Muscle of arm (tissue), 14 donors: ENCODE data around the gene KRT86. TPM values are rescaled to one million over a fixed set of nuclear protein-coding genes. Genes with fewer than 3 reads are reported as not detected.

ENCODE experiments used
- DNase-seq: peaks from one replicate; pipeline ENCODE4 v3.0.0-alpha.2; 2013
- long read RNA-seq, 11 donors: transcript quantifications; one replicate each; lab custom pipeline, GENCODE V29; 2026
- polyA plus RNA-seq, 12 donors: library from polyadenylated mRNA; unstranded; fragments of 120-200 nt; gene quantifications; one replicate each; pipeline ENCODE4 v1.2.1, GENCODE V29; 2013; ENCODE audit not compliant: insufficient read length in 12 of 12

The KRT86 gene
- under 1 TPM in 9 of 12 donors, not detected in 3; 0.10 to 0.50 (median 0.21) TPM for polyA plus RNA-seq
- long read RNA-seq, donor 1 = 0 reads
- long read RNA-seq, donor 2 = 0 reads
- long read RNA-seq, donor 3 = 0 reads
- long read RNA-seq, donor 4 = 0 reads
- long read RNA-seq, donor 5 = 0 reads
- long read RNA-seq, donor 6 = 0 reads
- long read RNA-seq, donor 7 = 0 reads
- long read RNA-seq, donor 8 = 0 reads
- long read RNA-seq, donor 9 = 0 reads
- long read RNA-seq, donor 10 = 0 reads
- long read RNA-seq, donor 11 = 0 reads

GRCh38 chr12:52274521-52275120, at the start of gene KRT86:
TSS of gene KRT86 (plus strand) at chr12:52274645. CDS start at chr12:52301917, 27,272 bp downstream.
- no peak for DNase-seq

DNA sequence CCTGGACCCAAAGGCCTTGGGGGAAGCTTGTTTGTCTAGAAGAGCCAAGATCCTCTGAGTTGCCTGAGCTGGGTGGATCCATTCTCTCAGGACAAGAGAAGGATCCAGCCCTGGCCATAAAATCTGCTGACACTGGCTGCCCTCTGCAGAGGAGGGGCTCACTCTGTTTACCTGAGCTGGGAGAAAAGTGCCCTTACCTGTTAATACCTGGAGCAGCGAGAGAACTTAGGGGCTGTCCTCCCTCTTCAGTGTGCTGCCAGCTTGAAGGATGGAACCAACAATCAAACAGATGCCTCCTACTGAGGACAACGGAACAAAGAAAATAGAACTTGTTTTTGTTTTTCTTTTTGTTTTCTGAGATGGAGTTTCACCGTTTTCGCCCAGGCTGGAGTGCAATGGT, 48.7 kb upstream of the KRT86 start:
- DNase-seq = no peak

DNA sequence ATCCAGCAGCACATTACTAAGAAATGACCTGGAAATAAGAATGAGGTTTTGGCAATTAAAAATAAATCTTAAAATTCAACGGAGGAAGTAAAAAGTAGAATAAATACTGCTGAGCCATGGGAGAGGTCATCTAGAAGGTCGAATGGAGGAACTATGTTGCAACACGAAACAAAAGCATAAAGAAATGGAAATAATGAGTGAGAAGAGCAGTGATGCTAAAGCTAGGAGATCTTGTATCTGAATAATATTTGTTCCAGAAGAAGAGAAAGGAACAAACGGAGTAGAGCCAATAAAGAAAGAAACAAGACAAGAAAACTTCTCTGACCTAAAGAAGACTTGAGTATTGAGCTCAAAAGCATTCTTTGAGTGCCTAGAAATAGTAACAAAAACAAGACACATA, 48.0 kb upstream of the KRT86 start:
- no peak for DNase-seq

DNA sequence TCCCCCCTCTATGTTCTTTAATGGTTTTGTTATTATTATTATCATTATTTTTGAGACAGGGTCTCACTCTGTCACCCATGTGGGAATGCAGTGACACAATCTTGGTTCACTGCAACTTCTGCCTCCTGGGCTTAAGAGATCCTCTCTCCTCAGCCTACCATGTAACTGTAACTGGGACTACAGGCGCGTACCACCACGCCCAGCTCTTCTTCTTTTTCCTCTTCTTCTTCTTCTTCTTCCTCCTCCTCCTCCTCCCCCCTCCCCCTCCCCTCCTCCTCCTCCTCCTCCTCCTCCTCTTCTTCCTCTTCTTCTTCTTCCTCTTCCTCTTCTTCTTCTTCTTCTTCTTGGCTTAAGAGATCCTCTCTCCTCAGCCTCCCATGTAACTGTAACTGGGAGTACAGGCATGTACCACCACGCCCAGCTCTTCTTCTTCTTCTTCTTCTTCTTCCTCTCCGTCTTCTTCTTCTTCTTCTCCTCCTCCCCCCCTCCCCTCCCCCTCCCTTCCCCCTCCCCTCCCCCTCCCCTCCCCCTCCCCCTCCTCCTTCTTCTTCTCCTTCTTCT, 46.8 kb upstream of the KRT86 start:
- DNase-seq = no peak

DNA sequence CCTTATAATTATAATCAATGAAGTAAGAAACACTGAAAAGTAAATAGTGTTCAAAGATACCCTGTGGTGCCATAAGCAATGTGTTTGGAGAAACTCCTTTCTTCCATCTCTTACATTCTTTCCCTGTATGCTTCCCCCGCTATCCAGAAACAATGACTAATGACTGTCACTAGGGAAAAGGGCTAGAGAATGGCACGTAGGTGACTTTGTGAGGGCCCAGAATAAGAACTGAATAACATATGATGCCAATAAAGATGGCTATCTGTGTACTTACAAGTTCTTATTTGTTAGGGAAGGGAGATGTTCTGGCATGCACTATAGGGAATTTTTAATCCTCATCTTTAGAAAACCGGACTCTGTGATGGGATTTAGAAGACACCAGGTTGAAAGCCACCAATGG, 46.1 kb upstream of the KRT86 start:
- DNase-seq = no peak

DNA sequence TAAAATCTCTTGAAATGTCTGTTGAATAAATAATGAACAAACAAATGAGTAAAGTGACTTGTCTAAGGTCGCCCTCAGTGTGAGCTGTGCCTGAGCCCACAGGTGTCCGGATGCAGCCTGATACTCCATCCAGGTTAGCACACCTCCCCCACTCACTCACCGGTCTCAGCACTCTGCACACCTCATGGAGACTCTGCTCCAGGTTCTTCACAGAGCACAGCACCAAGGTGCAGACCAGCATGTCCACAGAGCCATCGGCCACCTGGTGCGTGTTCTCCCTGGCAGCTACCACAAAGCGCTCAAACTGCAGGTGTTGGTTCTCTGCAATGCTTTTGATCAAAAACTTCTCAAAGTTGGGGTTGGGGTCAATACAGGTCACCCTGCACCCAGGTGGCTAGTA, 45.5 kb upstream of the KRT86 start:
- no peak for DNase-seq

DNA sequence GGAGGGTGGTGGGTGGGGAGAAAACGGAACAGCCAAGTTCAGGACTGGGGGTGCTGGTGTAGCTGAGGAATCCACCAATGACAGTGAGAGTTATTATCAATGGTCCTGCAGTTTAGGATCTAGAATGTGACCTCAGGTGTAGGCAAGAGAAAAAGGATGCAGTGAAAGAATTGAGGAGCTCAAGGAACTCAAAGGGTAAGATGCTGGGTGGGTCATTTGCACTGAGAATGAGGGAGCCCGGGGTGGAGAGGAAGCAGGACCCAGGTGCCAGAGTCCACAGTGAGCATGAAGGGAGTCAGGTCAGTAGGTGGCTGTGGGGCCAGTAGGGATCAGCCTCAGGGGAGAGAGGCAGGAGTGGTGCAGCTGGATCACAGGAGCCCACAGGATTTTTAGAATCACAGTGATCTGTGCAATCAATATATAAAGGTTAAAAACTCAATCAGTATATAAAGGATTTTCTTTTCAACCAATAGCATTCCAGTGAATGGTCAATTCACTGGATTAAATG, 44.6 kb upstream of the KRT86 start:
- DNase-seq = no peak

GRCh38 chr12:52230364-52231281, 43.8 kb upstream of the KRT86 start:
- DNase-seq = no peak

DNA sequence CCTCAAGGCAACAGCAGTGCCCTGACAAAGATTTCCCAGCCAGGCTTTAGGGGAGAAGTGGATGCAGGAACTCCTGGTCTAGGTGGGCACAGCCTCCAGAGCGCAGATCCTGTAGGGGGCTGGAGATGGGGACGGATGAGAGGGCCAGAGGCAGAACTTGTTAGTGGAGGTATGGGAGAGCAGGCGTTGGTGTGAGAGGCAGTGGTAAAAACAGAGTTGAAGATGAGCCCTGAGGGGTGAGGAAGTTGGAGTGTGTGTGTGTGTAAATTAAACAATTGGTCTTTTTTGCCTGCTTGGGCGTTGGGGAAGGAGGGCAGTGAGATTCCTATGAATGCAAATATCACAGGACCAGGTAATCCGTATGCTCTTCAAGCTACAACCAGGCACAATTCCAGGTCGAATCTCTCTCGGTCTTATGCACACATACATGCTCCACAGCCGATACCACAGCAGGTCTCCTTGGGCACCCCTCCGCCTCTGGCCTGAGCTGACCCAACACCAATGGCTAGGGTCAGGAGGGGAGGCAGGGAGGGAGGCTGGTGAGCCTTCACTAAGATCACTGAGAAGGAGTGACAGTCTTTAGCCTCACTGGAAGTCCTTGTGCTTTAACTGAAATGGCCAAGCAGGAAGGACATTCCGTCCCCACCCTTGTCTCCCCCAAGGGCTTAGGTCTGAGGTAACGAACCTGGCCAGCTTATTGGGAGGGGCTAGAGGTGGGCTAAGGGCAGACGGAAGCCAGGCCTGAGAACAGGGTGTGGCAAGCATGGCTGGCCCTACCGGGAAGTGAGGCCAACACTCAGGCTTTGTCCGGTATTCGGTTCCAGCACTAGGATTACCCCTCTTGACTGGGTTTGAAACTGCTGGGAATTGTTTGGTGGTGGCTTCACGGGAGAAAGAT, 42.9 kb upstream of the KRT86 start:
- DNase-seq = no peak

DNA sequence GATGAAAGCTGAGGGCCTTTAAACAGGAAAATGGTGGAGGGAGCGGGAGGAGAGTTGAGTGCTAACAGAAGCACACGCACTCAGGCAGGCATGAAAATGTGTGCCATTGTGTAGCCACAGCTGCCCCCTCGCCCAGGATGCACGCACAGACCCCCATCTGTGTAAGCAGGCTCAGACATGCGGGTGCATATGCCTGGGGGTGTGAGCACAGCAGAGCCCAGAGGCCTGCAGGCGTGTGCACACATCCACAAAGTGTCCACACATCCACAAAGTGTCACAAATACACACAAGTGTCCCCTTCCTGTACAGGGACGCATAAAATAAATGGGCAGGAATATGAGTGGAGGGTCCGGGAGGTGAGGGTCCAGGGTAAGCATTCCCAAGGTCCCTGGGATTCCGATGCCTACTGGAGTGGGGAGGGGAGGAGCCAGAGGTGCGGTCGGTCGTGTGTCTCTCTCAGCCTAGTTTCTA, 42.2 kb upstream of the KRT86 start:
- no peak for DNase-seq

DNA sequence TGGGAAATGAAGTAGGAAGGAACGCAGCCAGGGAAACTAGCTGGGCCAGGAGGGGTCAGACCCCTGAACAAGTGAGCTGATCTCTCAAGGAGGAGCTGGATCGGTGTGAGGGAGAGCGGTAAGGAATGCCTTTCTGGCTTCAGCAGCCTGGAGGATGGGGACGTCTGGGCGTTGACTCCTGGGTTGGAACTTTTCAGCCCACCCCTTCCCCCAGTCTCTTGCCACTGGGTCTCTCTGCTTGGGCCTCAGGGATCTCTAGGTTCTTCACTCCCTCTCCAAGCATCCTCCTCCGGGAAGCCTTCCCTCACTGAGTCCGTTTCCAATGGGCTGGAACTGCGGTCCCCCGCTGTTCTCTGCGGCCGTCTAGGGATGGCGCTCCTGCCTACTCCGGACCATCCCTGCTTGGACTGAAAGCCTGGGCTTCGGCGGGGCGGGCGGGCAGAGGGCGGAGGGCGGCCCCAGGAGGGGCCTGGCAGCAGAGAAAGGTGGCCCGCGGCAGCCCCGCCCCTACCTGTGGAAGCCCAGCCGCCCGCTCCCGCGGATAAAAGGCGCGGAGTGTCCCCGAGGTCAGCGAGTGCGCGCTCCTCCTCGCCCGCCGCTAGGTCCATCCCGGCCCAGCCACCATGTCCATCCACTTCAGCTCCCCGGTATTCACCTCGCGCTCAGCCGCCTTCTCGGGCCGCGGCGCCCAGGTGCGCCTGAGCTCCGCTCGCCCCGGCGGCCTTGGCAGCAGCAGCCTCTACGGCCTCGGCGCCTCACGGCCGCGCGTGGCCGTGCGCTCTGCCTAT, 41.6 kb upstream of the KRT86 start, which contains the start of gene KRT7:
Gene KRT7 (plus strand): TSS at position 570 of the 788 bp plus-strand sequence. CDS start 54 bp downstream, at position 624.
- no peak for DNase-seq

DNA sequence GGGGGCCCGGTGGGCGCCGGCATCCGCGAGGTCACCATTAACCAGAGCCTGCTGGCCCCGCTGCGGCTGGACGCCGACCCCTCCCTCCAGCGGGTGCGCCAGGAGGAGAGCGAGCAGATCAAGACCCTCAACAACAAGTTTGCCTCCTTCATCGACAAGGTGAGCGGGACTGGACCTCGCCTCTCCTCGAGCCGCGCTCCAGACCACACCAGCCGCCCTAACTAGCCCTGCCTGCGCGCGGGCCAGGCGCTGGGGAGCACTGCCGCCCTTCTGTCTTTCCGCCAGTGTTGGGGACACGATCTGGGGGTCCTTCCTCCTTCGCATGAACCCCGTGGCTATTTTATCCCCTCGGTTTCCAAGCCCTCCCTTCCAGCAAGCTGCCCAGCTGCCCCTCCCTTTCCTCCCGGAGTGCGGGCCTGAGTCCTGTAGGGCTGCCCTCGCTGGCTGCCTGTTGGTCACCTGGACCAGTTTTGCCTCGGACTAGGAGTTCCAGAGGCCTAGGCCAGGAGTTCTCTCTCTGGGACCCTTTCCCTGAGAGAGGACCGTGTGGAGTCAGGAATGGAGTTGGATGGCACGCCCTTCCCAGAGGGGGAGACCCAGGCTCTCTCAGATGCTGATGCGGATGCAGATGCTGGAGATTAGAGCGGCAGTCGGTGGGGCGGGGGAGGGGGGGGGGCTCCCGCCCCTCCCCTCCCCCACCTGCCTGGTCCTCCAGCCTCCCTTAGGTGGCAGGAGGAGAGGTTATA, 40.8 kb upstream of the KRT86 start:
- no peak for DNase-seq

GRCh38 chr12:52234223-52234810, 40.1 kb upstream of the KRT86 start:
- no peak for DNase-seq

- DNase-seq = no peak
These were observed 39.3 kb upstream of the KRT86 start for GRCh38 chr12:52235001-52235764.

- DNase-seq = no peak
These were observed 38.6 kb upstream of the KRT86 start for GRCh38 chr12:52235822-52236361.

DNA sequence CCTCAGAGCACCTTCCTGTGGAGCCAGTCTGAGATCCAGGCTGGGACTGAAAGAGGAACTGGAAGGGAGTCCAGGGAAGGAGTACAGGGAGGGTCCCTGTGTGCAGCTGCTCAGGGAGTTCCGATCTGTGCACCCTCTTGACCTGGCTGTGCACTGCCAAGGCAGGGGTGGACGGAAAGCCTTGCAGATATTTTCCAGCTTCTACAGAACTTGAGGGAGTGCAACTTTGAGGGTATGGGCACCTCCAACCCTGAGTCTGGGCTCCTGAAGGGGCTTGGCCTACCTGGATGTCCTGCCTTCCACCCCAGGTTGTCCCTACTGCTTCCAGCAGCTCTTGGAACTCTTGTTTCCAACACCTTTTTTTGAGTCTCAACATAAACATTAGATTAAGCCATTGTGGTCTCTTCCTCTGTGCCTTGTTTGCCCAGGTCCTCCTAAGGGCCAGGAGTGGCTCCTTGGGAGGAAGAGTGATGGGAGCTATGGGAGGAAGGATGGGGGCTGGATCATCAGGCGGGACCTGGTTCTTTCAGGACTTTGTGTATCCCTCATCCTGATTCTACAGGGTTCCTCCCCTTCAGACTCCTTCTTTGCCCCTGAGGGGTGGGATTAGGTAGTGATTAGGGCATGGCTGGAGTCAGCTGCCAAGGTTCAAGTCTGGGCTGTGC, 37.9 kb upstream of the KRT86 start:
- DNase-seq = no peak

- no peak for DNase-seq
These were observed 36.1 kb upstream of the KRT86 start for GRCh38 chr12:52238207-52238840.
